Measurements from ENCODE around the gene GPR21. TPM values are rescaled to one million over a fixed set of nuclear protein-coding genes. Genes with fewer than 3 reads are reported as not detected.

GPR21 gene
- total and polyA plus RNA-seq, 7 donors, result 0.05 to 0.64 (median 0.12) TPM; not detected in 4

DNA sequence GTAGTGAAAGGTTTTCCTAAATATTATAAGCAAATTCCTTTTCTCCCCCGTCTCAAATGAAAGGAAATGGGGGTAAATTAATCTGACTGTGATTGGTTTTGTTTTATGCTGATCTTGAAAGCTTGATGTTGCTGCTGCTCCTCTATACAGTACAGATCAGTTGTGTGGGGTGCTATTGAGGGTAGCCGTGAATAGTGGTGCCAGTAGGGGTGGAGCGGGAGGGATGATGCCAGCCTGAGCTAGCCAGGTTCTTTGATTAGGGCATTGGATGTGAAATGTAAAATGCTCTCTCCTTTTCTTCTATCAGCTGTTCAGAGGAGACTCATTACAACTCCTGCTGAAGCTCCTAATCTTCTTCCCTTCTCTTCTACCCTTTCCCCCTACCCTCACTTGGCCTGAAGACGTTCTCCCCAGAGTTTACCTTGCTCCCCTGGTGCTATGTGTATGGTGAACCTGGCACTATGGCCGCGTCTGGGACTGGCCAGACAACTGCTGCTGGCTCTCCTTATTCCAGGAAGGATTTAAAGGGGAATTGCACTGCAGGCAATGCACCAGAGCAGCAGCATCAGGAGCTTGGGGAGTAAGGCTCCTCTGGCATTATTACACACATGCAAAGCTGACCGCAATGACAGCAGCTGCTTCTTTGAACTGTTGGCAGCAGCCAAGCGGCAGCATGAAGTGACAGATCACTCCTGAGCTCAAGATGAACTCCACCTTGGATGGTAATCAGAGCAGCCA, 566 bp downstream of the GPR21 start:
- peaks cover 29% of the 10 kb centered on the region for H3K4me1 ChIP-seq
- ATAC-seq, result peak; percentile 92 to 96 (median 94)
- H3K36me3 ChIP-seq (ENCODE audit: insufficient read depth in 1 of 2, low read depth in 1 of 2), result peaks cover 0 to 3% of the 10 kb centered on the region in 2 donors
- WGBS, 3 donors, result 44 to 59% (median 47%) methylated on average over 8 of the region's 8 CpGs
- peak overlapping the region; percentile 64 for H3K27ac ChIP-seq
- H3K27me3 ChIP-seq (ENCODE audit: insufficient read depth in 3 of 3, low read length in 2 of 3), result no peaks in the 10 kb centered on the region
- H3K4me3 ChIP-seq, result peak overlapping the region; percentile 34
- H3K9me3 ChIP-seq, result no peaks in the 10 kb centered on the region
- peak; percentile 41 to 75 for DNase-seq
- TF ChIP-seq, protein P1, sequence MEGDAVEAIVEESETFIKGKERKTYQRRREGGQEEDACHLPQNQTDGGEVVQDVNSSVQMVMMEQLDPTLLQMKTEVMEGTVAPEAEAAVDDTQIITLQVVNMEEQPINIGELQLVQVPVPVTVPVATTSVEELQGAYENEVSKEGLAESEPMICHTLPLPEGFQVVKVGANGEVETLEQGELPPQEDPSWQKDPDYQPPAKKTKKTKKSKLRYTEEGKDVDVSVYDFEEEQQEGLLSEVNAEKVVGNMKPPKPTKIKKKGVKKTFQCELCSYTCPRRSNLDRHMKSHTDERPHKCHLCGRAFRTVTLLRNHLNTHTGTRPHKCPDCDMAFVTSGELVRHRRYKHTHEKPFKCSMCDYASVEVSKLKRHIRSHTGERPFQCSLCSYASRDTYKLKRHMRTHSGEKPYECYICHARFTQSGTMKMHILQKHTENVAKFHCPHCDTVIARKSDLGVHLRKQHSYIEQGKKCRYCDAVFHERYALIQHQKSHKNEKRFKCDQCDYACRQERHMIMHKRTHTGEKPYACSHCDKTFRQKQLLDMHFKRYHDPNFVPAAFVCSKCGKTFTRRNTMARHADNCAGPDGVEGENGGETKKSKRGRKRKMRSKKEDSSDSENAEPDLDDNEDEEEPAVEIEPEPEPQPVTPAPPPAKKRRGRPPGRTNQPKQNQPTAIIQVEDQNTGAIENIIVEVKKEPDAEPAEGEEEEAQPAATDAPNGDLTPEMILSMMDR (IDR thresholded peaks at IDR 0.05), result no peak
- intact Hi-C loops (cut with DNase I), result no loop called here

- H3K4me3 ChIP-seq, result peak overlapping the region; percentile 34
- peak overlapping the region; percentile 64 for H3K27ac ChIP-seq
- H3K27me3 ChIP-seq (ENCODE audit: insufficient read depth in 3 of 3, low read length in 2 of 3), result no peaks in the 10 kb centered on the region
- ATAC-seq (no peak), DNase-seq (no peak)
- no peaks in the 10 kb centered on the region for H3K36me3 ChIP-seq (ENCODE audit: insufficient read depth in 1 of 2, low read depth in 1 of 2)
- TF ChIP-seq, protein P1 (IDR thresholded peaks at IDR 0.05), result no peak
- peaks cover 29% of the 10 kb centered on the region for H3K4me1 ChIP-seq
- intact Hi-C loops (cut with DNase I), result no loop called here
- 84 to 86% (median 85%) methylated on average over 13 of the region's 13 CpGs for WGBS, 3 donors
- no peaks in the 10 kb centered on the region for H3K9me3 ChIP-seq
Observed at GRCh38 chr9:123034881-123035510, 1.5 kb downstream of the GPR21 start.

DNA sequence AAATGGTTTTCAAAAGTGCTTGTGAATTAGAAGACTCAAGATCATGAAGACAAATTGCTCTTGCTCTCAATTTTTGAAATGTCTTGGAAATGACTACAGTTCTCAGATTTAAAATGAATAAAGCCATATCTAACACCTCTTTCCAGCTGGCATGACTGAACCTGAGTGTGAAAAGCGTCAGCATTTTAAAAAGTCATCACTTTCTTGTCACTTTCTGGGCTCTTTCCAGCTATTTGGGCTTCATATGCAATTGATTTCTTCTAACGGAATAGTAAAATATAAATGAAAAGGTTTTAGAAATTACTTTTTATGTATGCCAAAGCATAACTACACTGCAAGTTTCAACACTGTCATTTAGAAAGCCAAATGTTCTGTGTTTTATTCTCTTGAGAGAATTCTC, 2.3 kb downstream of the GPR21 start:
- TF ChIP-seq, protein P1 (IDR thresholded peaks at IDR 0.05), result no peak
- no peaks in the 10 kb centered on the region for H3K36me3 ChIP-seq (ENCODE audit: insufficient read depth in 1 of 2, low read depth in 1 of 2)
- H3K9me3 ChIP-seq, result no peaks in the 10 kb centered on the region
- DNase-seq (no peak), ATAC-seq (no peak)
- intact Hi-C loops (cut with DNase I), result no loop called here
- H3K27ac ChIP-seq, result no peak overlapping the region
- H3K4me1 ChIP-seq, result peaks cover 29% of the 10 kb centered on the region
- WGBS, 3 donors, result 79 to 84% (median 80%) methylated on average over 2 of the region's 2 CpGs
- H3K4me3 ChIP-seq, result peak overlapping the region; percentile 2
- no peaks in the 10 kb centered on the region for H3K27me3 ChIP-seq (ENCODE audit: insufficient read depth in 3 of 3, low read length in 2 of 3)

DNA sequence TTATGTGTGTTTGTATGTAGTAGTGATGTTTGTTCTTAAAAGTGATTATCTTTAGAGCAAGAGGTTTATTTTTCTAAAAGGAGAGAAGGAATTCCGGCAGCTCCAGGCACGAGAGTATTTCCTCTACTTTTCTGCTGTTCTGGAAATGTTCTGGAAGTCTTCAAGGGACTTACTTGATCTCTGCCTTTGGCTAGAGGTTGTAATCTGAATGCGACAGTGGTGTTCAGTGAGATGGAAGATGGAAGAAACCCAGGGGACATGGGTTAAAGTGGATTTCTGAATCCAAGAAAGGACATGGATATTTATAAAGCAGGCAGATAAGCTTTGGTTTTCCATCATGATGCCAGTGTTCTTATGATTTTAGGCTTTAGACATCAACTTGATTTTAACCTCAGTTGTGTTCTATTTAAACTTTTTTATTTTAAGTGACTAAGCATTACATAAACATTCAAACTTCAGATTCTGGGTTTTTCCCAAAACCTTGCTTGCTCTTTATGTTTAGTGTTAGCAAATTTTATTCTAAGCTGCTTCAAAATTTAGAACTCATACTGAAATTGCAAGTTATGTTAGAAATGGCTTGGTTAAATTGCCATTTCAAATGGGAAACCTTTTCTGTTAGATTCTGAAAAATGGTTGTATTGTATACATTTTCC, 3.6 kb downstream of the GPR21 start:
- DNase-seq, result no peak
- Histone ChIP-seq H3K9me3 (no peaks in the 10 kb centered on the region), H3K4me3 (peak overlapping the region; percentile 2), H3K4me1 (peaks cover 21% of the 10 kb centered on the region), H3K27ac (no peak overlapping the region), H3K27me3 (ENCODE audit: insufficient read depth in 3 of 3, low read length in 2 of 3) (no peaks in the 10 kb centered on the region), H3K36me3 (ENCODE audit: insufficient read depth in 1 of 2, low read depth in 1 of 2) (no peaks in the 10 kb centered on the region)
- TF ChIP-seq, protein P1 (IDR thresholded peaks at IDR 0.05), result no peak
- intact Hi-C loops (cut with DNase I), result no loop called here
- ATAC-seq, result no peak
- WGBS, 3 donors, result 57 to 78% (median 71%) methylated on average over 3 of the region's 3 CpGs
